ENCODE results near the gene LEMD1.
"Not testable (repeated sequence)": the region's sequence is repeated elsewhere in the genome, so short reads cannot be mapped to it uniquely, and the experiment has no call there.

LEMD1 gene

GRCh38 chr1:205398586-205398985 lies 23.3 kb downstream of the LEMD1 start:
- in situ Hi-C loops (cut with HindIII; ENCODE audit: low pct_ligation_motif_present, low pct_unique_long_range_greater_than_20kb, low sequenced_read_pairs) = no loop called here
- no peak for DNase-seq

DNA sequence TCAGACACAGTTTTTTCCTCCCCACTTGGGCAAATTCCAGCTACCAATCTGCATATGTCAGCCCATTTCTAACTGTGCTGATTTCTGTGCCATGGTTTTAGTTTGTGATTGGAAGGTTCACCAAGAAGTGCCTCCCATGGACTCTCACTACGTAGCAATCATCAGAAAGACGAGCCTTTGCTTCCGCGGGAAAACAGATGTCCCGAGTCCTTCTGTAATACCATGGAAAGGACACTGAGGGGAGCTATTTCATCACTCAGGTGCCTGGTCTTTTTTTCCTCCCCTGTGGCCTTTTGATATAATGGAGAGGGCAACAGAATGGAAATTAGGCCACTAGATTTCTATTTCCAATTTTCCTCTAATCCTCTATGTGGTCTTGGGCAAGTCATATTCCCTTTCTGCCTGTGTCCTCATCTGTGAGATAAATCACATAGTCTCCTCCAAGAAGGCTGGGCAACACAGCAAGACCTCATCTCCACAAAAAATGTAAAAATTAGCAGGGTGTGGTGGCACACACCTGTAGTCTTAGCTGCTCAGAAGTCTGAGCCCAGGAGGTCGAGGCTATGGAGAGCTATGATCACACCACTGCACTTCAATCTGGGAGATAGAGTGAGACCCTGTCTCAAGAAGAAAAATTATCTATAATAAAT lies 24.8 kb downstream of the LEMD1 start:
- peak; percentile 70 for DNase-seq
- in situ Hi-C loops (cut with HindIII; ENCODE audit: low pct_ligation_motif_present, low pct_unique_long_range_greater_than_20kb, low sequenced_read_pairs) = no loop called here

DNA sequence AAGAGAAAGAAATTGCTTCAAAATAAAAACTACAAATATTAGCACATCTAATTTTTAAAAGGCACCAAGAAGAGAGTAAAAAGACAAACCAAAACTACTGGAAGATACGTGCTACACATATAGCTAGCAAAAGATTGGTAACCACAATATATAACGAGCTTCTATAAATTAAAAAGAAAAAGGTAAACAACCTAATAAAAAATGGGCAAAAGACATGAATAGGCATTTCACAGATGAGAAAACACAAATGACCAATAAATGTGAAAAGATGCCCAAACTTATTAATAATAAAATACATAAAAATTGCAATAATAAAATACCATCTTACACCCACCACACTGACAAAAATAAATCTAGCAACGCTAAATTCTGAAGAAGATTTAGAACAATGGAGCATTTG lies 26.2 kb downstream of the LEMD1 start:
- in situ Hi-C loops (cut with HindIII; ENCODE audit: low pct_ligation_motif_present, low pct_unique_long_range_greater_than_20kb, low sequenced_read_pairs) = no loop called here
- DNase-seq = no peak

GRCh38 chr1:205392650-205393049 lies 29.2 kb downstream of the LEMD1 start:
- no peak for DNase-seq
- in situ Hi-C loops (cut with HindIII; ENCODE audit: low pct_ligation_motif_present, low pct_unique_long_range_greater_than_20kb, low sequenced_read_pairs) = no loop called here

DNA sequence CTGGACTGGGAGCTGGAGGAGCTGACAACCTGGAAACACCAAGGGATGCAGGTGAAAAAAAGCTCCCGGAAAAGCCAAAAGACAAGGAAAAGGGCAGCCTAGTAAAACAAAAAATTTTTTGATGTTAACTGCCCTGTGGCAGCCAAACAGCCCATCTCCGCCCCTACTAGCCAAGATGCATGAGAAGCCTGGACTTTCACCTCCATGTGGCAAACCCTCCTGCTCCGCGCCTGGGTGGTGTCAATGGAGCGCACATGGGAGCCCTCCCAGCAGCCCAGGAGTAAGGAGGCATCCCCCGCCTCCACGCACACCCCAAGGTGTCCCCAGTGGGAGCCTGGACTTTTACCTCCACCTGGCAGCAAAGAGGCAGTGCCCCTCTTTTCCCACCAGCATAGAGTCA lies 30.5 kb downstream of the LEMD1 start:
- in situ Hi-C loops (cut with HindIII; ENCODE audit: low pct_ligation_motif_present, low pct_unique_long_range_greater_than_20kb, low sequenced_read_pairs) = no loop called here
- no peak for DNase-seq

- no peak for DNase-seq
- in situ Hi-C loops (cut with HindIII; ENCODE audit: low pct_ligation_motif_present, low pct_unique_long_range_greater_than_20kb, low sequenced_read_pairs) = no loop called here
These were observed 34.0 kb downstream of the LEMD1 start for GRCh38 chr1:205387845-205388244.

GRCh38 chr1:205382990-205383389 lies 38.9 kb downstream of the LEMD1 start:
- in situ Hi-C loops (cut with HindIII; ENCODE audit: low pct_ligation_motif_present, low pct_unique_long_range_greater_than_20kb, low sequenced_read_pairs) = not testable (repeated sequence)

DNA sequence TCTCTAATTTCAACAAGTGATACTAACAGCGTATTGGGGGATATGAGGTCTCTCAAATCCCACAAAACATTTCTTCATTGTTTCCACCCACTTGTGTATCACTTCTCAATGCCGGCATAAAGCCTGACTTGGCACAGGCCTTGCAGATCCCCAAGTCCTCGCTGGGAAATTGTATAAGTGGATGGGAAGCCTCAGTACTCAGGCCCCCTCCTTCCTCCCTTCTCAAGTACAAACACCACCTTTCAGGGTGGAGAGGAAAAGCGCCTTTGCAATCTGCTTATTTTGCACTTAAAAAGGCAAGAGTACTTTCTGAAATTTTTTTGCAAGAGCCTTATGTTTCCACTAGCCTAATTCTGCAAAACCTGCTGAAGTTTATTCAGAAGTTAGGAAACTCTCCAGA lies 39.3 kb downstream of the LEMD1 start:
- in situ Hi-C loops (cut with HindIII; ENCODE audit: low pct_ligation_motif_present, low pct_unique_long_range_greater_than_20kb, low sequenced_read_pairs) = no loop called here
- DNase-seq = no peak

More at GRCh38 chr1:205382990-205383389, 38.9 kb downstream of the LEMD1 start:
- DNase-seq = not testable (repeated sequence)

GRCh38 chr1:205381305-205381704 lies 40.6 kb downstream of the LEMD1 start:
- DNase-seq = no peak
- in situ Hi-C loops (cut with HindIII; ENCODE audit: low pct_ligation_motif_present, low pct_unique_long_range_greater_than_20kb, low sequenced_read_pairs) = no loop called here

DNA sequence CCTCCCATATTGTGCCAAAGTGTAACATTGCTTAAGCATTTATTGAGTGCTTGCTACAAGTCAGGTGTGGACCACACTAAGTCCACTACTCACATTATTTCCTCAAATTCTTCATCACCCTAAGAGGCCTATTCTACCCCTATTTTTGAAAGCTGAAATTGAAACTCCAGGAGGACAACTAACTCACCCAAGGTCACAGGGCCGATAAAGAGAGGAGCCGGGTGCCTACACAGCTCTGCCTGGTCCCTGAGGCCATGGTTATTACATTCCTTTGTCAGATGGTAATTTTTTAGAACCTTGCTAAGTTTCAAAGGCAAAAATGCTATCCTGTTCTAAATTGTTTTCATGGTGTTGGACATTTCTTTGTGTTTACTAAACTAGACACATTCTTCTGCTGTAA lies 41.0 kb downstream of the LEMD1 start:
- no peak for DNase-seq
- in situ Hi-C loops (cut with HindIII; ENCODE audit: low pct_ligation_motif_present, low pct_unique_long_range_greater_than_20kb, low sequenced_read_pairs) = no loop called here

DNA sequence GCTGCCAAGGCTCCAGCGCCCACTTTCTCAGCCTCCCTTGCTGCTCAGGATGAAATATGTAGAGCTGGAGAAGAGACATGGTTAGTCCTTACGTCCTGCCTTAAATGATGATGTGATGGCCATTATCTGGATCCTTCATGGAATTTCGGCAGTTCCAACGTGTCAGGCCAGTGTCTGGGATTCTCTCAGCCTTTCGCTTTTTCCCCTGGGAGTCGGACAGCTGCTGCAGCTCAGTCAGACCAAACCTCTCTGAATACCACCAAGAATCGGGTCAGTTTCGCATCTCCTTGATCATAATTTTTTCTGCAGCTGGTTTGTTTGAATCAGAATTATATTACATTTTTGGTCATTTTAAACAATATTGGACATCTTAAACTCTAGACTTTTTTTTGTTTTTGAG lies 42.8 kb downstream of the LEMD1 start:
- no peak for DNase-seq
- in situ Hi-C loops (cut with HindIII; ENCODE audit: low pct_ligation_motif_present, low pct_unique_long_range_greater_than_20kb, low sequenced_read_pairs) = no loop called here

DNA sequence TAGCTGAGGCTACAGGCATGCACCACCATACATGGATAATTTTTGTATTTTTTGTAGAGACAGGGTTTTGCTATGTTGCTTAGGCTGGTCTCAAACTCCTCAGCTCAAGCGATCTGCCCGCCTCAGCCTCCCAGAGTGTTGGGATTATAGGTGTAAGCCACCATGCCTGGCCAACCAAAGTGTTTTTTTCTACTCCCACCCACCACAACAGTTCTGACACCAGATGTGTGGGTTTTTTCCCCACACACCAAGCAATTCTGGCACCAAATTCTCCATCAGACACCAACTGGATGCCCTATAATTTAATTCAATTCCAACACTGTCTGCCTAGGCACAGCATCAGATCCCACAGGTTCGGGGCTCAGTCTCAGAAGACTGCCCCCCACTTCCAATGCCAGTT lies 44.5 kb downstream of the LEMD1 start:
- in situ Hi-C loops (cut with HindIII; ENCODE audit: low pct_ligation_motif_present, low pct_unique_long_range_greater_than_20kb, low sequenced_read_pairs) = no loop called here
- DNase-seq = no peak

GRCh38 chr1:205376739-205377138 lies 45.1 kb downstream of the LEMD1 start:
- in situ Hi-C loops (cut with HindIII; ENCODE audit: low pct_ligation_motif_present, low pct_unique_long_range_greater_than_20kb, low sequenced_read_pairs) = no loop called here
- no peak for DNase-seq

GRCh38 chr1:205375835-205376545 lies 45.9 kb downstream of the LEMD1 start:
- DNase-seq = peak; percentile 73
- in situ Hi-C loops (cut with HindIII; ENCODE audit: low pct_ligation_motif_present, low pct_unique_long_range_greater_than_20kb, low sequenced_read_pairs) = no loop called here

GRCh38 chr1:205374210-205375078 lies 47.4 kb downstream of the LEMD1 start:
- in situ Hi-C loops (cut with HindIII; ENCODE audit: low pct_ligation_motif_present, low pct_unique_long_range_greater_than_20kb, low sequenced_read_pairs) = no loop called here
- peak; percentile 50 for DNase-seq

GRCh38 chr1:205373798-205374175 lies 48.1 kb downstream of the LEMD1 start:
- in situ Hi-C loops (cut with HindIII; ENCODE audit: low pct_ligation_motif_present, low pct_unique_long_range_greater_than_20kb, low sequenced_read_pairs) = no loop called here

DNA sequence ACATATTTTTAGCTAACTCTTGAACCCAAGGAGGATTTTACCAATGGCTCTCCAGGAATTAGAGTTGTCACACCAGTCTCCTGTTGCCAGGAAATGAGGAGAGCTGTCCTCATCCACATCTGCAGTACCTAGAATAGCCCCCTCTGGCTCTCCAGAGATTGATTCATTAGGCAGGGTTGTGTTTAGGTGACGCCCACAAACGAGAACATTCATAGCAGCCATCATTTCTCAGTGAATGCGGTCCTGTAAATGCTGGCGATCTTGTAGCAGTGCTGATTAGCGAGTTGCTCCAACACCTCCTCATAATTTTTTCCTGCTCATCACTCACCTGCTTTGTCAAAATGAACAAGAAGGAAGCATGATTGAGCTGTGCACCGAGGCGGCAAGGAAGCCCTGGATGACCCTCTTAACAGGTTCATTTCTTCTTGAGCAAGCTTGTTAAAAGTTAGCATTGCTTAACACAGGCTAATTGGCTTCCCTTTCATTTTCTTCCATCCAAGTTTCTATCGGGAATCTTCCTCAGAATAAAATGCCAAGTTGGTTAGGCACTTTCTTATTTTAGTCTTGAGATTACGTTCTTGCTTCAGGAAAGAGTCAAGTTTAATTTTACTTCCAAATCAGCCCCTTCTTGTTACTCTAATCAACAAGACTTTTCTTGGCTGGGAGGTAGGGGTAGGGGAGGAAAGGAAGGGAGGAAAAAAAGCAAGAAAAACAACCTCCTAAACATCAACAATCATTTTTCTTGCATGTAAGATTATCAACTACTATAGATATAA lies 48.6 kb downstream of the LEMD1 start:
- in situ Hi-C loops (cut with HindIII; ENCODE audit: low pct_ligation_motif_present, low pct_unique_long_range_greater_than_20kb, low sequenced_read_pairs) = no loop called here
- no peak for DNase-seq

More at GRCh38 chr1:205373798-205374175, 48.1 kb downstream of the LEMD1 start:
- DNase-seq = no peak

DNA sequence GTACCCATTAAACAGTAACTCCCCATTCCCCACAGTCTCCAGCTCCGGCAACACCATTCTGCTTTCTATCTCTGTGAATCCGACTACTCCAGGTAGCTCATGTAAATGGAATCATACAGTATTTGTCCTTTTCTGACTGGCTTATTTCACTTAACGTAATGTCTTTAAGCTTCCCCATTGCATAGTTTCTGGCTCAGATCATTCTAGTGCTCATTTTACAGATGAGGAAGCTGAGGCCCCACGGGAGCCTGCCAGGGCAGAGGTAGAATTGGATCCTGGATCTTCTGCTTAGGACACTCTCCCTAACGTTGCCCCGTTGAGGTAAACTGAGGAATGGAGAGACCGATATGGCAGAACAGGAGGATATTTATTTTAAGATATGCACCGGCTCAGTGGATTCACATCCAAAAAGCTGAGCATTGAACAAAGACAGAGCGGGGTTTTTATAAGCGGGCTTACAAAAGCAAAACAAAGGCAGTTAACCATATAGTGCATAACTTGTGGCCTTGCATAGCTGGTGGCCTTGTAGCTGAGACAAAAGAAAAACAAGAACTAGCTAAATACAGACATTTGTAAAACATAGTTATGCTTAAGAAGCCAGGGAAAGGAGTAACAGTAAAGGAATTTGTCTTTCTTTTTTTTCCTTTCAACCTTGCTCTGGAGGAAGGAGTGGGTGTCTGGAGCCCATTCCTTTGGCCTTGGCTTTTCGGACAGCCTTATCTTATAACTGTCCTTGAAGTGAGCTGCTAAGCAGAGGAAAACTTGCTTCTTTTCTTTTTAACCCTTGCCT lies 49.8 kb downstream of the LEMD1 start:
- in situ Hi-C loops (cut with HindIII; ENCODE audit: low pct_ligation_motif_present, low pct_unique_long_range_greater_than_20kb, low sequenced_read_pairs) = no loop called here

More for the DNA sequence above, 49.8 kb downstream of the LEMD1 start:
- DNase-seq = no peak

Data from ACHN (cell line).